GM21528 (cell line): ENCODE data around the gene MAPK10.
"Not testable (repeated sequence)": the region's sequence is repeated elsewhere in the genome, so short reads cannot be mapped to it uniquely, and the experiment has no call there.

Experiments
- ATAC-seq: cut with Tn5 transposase; IDR thresholded peaks from one replicate; pipeline ENCODE4 v1.9.1; 2021; ENCODE audit warnings: mild to moderate bottlenecking, moderate library complexity; ENCODE audit not compliant: unreplicated experiment, low FRiP score

MAPK10 gene

GRCh38 chr4:86218746-86219473 is 140.9 kb downstream of the MAPK10 start:
- no peak for ATAC-seq

- no peak for ATAC-seq
Measured at GRCh38 chr4:86203176-86203575, 156.7 kb downstream of the MAPK10 start.

GRCh38 chr4:86185659-86186058 is 174.2 kb downstream of the MAPK10 start:
- ATAC-seq, result no peak

DNA sequence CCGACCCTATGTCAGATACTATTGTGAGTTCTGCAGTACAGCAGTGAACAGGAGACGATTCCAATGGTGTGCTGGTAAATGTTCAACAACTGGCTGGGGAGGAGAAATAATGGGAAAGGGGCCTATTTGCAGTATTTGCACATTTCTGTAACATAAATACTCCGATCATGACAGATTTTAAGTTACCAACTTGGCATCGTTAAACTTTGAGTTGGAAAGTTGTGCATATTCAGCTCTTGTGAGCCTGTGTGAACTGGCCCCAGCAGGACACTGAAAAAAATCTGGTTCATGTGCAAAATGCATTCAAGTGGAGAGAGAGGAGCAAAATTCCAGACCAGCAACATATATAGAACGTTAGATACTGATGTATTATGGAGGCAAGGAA is 175.0 kb downstream of the MAPK10 start:
- ATAC-seq, result no peak

- no peak for ATAC-seq
Measured at GRCh38 chr4:86184216-86184900, 175.5 kb downstream of the MAPK10 start.

GRCh38 chr4:86181585-86181984 is 178.3 kb downstream of the MAPK10 start:
- ATAC-seq, result no peak

- ATAC-seq, result no peak
Measured at GRCh38 chr4:86178211-86178610, 181.6 kb downstream of the MAPK10 start.

- no peak for ATAC-seq
Measured at GRCh38 chr4:86174506-86174905, 185.3 kb downstream of the MAPK10 start.

- ATAC-seq, result not testable (repeated sequence)
Measured at GRCh38 chr4:86168335-86168734, 191.5 kb downstream of the MAPK10 start.

DNA sequence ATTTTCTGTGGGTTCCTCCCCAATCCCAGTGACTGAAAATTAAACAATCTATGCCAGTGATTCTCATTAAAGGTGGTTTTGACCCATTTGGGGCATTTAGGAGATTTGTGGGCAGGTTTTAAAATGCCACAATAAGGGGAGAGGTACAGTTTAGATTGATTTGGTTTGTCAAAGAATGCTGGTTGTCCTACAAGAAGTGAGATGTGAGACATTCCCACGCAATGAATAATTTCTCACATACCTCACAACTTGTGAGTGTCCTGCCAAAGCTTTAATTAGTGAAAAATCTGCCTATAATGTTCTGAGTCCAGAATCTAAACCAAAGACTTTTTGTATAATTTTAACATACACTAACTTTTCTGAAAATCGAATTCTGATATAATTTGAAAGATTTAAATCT is 199.4 kb downstream of the MAPK10 start:
- no peak for ATAC-seq

GRCh38 chr4:86159216-86159615 is 200.6 kb downstream of the MAPK10 start:
- ATAC-seq, result no peak

- no peak for ATAC-seq
Measured at GRCh38 chr4:86156531-86156930, 203.3 kb downstream of the MAPK10 start.

DNA sequence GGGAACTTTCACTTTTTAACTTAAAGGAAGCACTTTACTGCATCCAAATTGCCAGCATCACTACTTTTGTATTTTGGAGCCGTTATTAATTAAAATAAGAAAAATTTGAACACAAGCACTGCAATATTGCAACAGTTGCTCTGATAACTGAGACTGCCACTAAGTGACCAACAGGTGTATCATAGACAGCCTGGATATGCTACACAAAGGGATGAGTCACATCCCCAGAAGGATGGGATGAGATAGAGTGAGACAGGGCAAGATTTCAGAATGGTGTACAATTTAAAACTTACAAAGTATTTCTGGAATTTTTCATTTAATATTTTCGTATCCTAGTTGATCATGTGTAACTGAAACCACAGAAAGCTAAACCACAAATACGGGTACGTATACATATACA is 204.1 kb downstream of the MAPK10 start:
- ATAC-seq, result no peak

DNA sequence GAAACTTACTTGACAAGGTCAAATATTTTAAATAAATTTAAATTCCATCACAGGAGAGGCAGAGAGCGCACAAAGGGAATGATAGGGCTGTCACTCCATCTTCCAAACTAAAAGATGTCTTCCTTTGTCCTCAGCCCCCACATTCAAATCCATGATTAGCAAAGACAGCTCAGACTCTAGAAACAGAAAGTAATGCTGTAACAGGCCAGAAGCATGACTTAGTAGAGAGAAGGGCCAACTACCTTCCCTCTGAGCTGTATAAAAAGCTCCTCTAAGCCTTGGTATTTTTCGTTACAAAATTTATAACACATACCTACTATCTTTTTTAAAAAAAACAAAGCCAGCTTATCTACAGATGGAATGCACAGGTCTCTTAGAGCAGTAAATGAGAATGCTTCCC is 207.4 kb downstream of the MAPK10 start:
- ATAC-seq, result no peak

GRCh38 chr4:86151196-86151595 is 208.7 kb downstream of the MAPK10 start:
- no peak for ATAC-seq

DNA sequence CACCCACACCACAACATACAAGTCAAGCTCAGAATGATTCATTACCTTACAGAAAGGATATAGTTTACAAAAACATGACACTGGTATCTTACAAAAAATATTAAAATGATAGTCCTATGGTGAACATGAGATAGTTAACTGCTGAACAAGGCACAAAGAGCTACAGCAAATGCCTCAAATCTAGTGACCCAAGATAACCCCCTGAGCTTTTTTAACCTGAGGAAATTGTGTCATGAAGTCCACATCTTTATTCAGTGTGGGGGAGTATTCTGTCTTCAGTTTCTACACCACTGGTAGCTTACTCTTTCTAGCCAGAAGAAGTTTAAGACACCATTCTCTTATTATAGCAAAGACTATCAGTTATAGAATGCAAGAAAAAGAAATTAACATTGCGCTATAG is 218.7 kb downstream of the MAPK10 start:
- no peak for ATAC-seq

DNA sequence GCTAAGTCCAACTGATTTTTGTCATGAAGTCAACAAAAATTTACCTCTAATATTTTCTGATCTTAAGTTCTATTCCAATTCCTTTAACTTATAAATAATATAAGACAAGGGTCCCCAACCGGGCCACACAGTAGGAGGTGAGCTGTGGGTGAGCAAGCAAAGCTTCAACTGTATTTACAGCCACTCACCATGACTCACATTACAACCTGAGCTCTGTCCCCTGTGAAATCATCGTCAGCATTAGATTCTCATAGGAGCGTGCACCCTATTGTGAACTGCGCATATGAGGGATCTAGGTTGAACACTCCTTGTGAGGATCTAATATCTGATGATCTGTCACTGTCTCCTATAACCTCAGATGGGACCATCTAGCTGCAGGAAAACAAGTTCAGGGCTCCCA is 227.4 kb downstream of the MAPK10 start:
- no peak for ATAC-seq

DNA sequence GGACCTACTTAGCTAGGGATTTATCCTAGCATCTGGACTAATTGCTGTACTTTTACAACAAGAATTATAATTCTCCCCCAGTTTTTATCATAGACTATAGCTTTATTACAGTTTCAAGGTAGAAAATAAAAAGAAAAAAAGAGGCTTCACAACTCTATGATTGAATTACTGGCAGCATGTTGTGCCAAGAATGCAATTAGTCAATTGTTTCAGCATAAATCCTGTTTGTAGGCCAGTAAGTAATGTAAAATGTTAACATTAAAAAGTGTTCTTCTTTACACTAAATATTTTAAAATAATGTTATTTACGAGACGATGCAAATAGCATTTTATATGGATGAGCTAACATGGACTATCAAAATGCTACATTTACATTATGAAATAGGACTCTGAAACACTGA is 228.4 kb downstream of the MAPK10 start:
- ATAC-seq, result no peak

DNA sequence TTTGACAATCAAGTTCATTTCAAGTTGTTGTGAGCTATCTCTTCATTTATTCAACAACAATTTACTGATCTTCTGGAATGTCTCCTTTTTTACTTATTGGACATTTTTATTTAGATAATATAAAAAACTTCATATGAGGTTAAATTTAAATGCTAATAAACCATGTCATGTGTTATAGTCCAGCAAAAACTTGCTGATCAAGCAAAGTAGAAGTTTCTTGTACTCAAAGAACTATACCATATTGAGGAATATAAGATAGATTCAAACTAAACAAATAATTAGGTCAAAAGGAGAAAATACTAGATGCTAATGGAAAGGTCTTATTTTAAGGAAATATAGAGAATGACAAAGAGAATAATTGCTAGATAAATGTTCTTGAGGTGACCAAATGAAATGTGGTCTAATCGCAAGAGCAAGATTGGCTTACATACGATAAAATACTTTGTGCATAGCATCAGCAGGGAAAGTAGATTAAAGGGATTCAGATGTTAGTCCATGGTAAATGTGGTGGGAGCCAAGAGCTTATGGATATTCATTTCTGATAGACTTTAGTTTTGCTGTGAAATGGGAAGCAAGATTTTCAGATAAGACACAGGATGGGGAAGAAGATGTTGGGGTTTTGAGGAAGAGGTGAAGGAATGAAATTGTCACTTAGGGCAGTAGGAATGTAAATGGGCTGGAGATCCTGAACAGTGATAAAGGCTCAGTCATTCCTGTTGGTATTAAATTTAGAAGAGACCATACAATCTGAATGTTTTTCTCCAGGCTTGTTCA is 229.5 kb downstream of the MAPK10 start:
- ATAC-seq, result no peak

DNA sequence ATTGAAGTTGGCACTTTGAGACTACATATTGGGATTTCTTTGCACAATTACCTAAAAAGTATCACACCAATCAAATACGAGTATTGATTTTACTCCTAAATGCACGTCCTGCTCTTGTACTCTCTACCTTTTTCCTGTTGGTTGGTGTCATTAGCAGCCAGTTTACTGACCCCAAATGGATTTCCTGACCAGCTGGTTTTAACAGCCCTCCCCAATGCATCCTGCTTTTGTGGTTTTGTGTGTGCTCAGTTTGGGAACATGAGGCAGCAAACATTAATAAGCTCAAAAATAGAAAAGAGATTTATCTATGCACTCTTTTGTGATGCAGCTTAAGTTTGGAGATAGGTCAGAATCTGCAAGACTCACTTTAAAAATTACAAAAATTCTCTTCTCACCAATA is 230.3 kb downstream of the MAPK10 start:
- no peak for ATAC-seq

- ATAC-seq, result no peak
Measured at GRCh38 chr4:86122404-86122803, 237.4 kb downstream of the MAPK10 start.

- no peak for ATAC-seq
Measured at GRCh38 chr4:86118711-86119110, 241.1 kb downstream of the MAPK10 start.
